Thymus (tissue), 11 donors: ENCODE data around the gene TTLL10. TPM values are rescaled to one million over a fixed set of nuclear protein-coding genes. Genes with fewer than 3 reads are reported as not detected.

ENCODE experiments used
- DNase-seq, 9 donors: peaks; one replicate each; pipeline ENCODE4 v3.0.0-alpha.2; 2013; ENCODE audit warnings: low spot score in 9 of 9, low read depth in 6 of 9, missing footprints in 1 of 9
- H3K27ac ChIP-seq, 2 donors: one replicate each; pipeline ENCODE4 v1.5.1; 2013; ENCODE audit warnings: control low read depth in 1 of 2, low read depth in 1 of 2, low read length in 1 of 2, mild to moderate bottlenecking in 1 of 2, moderate library complexity in 1 of 2
- H3K27me3 ChIP-seq, 2 donors: one replicate each; pipeline ENCODE4 v1.5.1; 2013; ENCODE audit warnings: low read length in 1 of 2; ENCODE audit not compliant: control insufficient read depth in 2 of 2, insufficient read depth in 1 of 2
- H3K36me3 ChIP-seq, 2 donors: one replicate each; pipeline ENCODE4 v1.5.1; 2013; ENCODE audit warnings: low read length in 1 of 2, mild to moderate bottlenecking in 1 of 2, moderate library complexity in 1 of 2; ENCODE audit not compliant: control insufficient read depth in 2 of 2, insufficient read depth in 2 of 2
- H3K4me1 ChIP-seq, 2 donors: one replicate each; pipeline ENCODE4 v1.5.1; 2013; ENCODE audit warnings: low read length in 2 of 2; ENCODE audit not compliant: control insufficient read depth in 2 of 2, insufficient read depth in 2 of 2
- H3K4me3 ChIP-seq, 2 donors: one replicate each; pipeline ENCODE4 v1.5.1; 2013; ENCODE audit warnings: low read length in 2 of 2, control low read depth in 1 of 2, mild to moderate bottlenecking in 1 of 2
- H3K9me3 ChIP-seq, 2 donors: one replicate each; pipeline ENCODE4 v1.5.1; 2013; ENCODE audit warnings: low read length in 1 of 2, mild to moderate bottlenecking in 1 of 2; ENCODE audit not compliant: control insufficient read depth in 2 of 2, insufficient read depth in 1 of 2
- WGBS: extraction: QIAGEN DNeasy Blood & Tissue Kit; methylation state at CpG from one replicate; pipeline ENCODE4 v1.1.7; 2013; 5-methylcytosine and 5-hydroxymethylcytosine counted together
- polyA plus RNA-seq: library from polyadenylated mRNA; stranded (reverse); fragments of 200-250 nt; gene quantifications from one replicate; pipeline ENCODE4 v1.2.3, GENCODE V29; 2013
- total RNA-seq: library from RNA; stranded (reverse); fragments of 120-200 nt; gene quantifications from one replicate; pipeline ENCODE4 v1.2.4, GENCODE V29; 2013
- donor health status: healthy.

TTLL10 gene
- total and polyA plus RNA-seq, 2 donors = 0.14 to 0.27 TPM

GRCh38 chr1:1239614-1240347 lies 66.1 kb downstream of the TTLL10 start:
- DNase-seq = no peak
- Histone ChIP-seq H3K27me3 (peaks cover 0 to 43% of the 10 kb centered on the region in 2 donors), H3K36me3 (peaks cover 0 to 3% of the 10 kb centered on the region in 2 donors), H3K4me1 (peaks cover 0 to 3% of the 10 kb centered on the region in 2 donors), H3K4me3 (no peak overlapping the region), H3K27ac (no peak overlapping the region), H3K9me3 (no peaks in the 10 kb centered on the region)
- WGBS = 69% methylated on average over 30 of the region's 30 CpGs

GRCh38 chr1:1240348-1240732 lies 66.7 kb downstream of the TTLL10 start:
- Histone ChIP-seq H3K4me3 (no peak overlapping the region), H3K27ac (no peak overlapping the region), H3K36me3 (peaks cover 0 to 2% of the 10 kb centered on the region in 2 donors), H3K9me3 (no peaks in the 10 kb centered on the region), H3K27me3 (peaks cover under 1 to 46% of the 10 kb centered on the region in 2 donors), H3K4me1 (peaks cover 0 to 3% of the 10 kb centered on the region in 2 donors)
- no peak for DNase-seq
- WGBS = 72% methylated on average over 11 of the region's 11 CpGs

GRCh38 chr1:1240822-1241587 lies 67.3 kb downstream of the TTLL10 start:
- Histone ChIP-seq H3K4me1 (peaks cover 0 to 3% of the 10 kb centered on the region in 2 donors), H3K36me3 (no peaks in the 10 kb centered on the region), H3K27ac (no peak overlapping the region), H3K27me3 (peaks cover 7 to 52% of the 10 kb centered on the region in 2 donors), H3K9me3 (no peaks in the 10 kb centered on the region), H3K4me3 (no peak overlapping the region)
- no peak for DNase-seq
- WGBS = 79% methylated on average over 23 of the region's 23 CpGs

DNA sequence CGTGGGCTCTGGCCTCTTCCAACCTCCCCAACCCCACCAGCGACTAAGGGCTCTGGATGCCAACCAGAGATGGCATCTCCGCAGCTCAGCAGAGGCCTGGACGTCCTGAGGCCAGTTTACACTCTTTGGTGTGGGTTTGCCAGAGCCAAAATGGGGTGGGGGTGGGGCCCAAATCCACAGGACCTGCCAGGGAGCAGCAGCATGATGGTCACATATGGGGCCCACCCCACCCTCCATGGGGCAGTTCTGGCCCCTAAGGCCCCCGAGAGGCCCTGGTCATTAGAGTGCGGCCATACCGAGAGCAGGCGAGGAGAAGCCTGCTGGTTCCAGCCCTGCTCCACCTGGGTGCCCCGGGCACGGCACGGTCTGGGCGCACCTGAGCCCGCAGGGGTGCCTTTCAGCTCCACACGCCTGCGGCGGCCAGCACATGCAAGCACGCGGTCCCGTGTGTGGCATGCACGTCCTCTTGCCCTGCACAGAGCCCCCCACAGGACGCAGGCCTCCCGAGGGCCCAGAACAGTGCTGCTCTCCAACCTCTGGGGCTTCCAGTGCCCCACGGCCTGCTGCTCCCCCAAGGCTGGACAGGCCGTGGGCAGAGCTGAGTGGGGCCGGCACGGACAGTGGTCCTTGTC lies 68.0 kb downstream of the TTLL10 start:
- H3K4me1 ChIP-seq = peaks cover 0 to 2% of the 10 kb centered on the region in 2 donors
- H3K9me3 ChIP-seq = no peaks in the 10 kb centered on the region
- 95% methylated on average over 26 of the region's 26 CpGs for WGBS
- peaks cover 14 to 57% of the 10 kb centered on the region in 2 donors for H3K27me3 ChIP-seq
- H3K27ac ChIP-seq = no peak overlapping the region
- H3K36me3 ChIP-seq = no peaks in the 10 kb centered on the region
- no peak for DNase-seq
- H3K4me3 ChIP-seq = no peak overlapping the region

GRCh38 chr1:1242461-1243265 lies 69.0 kb downstream of the TTLL10 start:
- Histone ChIP-seq H3K9me3 (no peaks in the 10 kb centered on the region), H3K4me1 (no peaks in the 10 kb centered on the region), H3K27ac (no peak overlapping the region), H3K36me3 (no peaks in the 10 kb centered on the region), H3K4me3 (no peak overlapping the region), H3K27me3 (peaks cover 24 to 58% of the 10 kb centered on the region in 2 donors)
- DNase-seq = no peak
- WGBS = 93% methylated on average over 41 of the region's 41 CpGs

DNA sequence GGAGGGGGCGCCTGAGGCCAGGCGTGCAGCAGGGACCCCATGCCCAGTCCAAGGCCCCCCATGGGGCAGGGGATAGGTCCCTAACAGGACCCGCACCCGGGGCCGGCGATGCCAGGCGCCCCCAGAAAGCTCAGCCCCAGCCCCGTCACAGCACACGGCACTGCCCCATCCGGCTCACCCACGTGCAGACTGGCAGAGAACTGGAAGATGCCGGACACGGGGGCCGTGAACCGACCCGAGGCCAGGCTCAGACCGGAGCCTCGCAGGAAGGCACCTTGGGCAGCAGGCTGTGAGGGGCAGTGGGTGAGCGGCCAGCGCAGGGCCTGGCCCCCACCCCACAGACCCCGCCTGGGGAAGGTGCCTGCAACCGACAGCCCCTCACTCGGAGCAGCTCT lies 69.6 kb downstream of the TTLL10 start:
- peaks cover 26 to 57% of the 10 kb centered on the region in 2 donors for H3K27me3 ChIP-seq
- no peak overlapping the region for H3K27ac ChIP-seq
- DNase-seq = no peak
- H3K36me3 ChIP-seq = no peaks in the 10 kb centered on the region
- WGBS = 96% methylated on average over 23 of the region's 23 CpGs
- H3K4me3 ChIP-seq = no peak overlapping the region
- no peaks in the 10 kb centered on the region for H3K4me1 ChIP-seq
- no peaks in the 10 kb centered on the region for H3K9me3 ChIP-seq

DNA sequence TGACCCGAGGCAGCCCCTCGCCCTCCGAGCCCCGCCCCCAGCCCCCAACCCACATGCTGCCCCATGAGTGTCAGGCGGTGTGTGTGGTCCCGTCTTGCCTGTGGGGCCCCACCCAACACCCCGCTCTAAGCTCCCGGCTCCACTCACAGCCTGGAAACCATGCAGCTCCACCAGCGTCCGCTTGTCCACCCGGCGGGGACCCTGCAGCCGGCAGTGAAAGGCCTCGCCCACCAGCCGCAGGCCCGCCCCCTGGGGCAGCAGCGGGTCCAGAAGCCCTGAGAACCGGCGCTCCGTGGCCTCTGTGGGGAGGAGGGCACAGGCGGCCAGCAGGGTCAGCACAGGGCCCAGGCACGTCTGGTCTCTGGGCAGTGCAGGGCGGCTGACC lies 70.1 kb downstream of the TTLL10 start:
- 91% methylated on average over 23 of the region's 23 CpGs for WGBS
- Histone ChIP-seq H3K36me3 (no peaks in the 10 kb centered on the region), H3K27ac (no peak overlapping the region), H3K27me3 (peaks cover 26 to 52% of the 10 kb centered on the region in 2 donors), H3K9me3 (no peaks in the 10 kb centered on the region), H3K4me1 (no peaks in the 10 kb centered on the region), H3K4me3 (no peak overlapping the region)
- no peak for DNase-seq

DNA sequence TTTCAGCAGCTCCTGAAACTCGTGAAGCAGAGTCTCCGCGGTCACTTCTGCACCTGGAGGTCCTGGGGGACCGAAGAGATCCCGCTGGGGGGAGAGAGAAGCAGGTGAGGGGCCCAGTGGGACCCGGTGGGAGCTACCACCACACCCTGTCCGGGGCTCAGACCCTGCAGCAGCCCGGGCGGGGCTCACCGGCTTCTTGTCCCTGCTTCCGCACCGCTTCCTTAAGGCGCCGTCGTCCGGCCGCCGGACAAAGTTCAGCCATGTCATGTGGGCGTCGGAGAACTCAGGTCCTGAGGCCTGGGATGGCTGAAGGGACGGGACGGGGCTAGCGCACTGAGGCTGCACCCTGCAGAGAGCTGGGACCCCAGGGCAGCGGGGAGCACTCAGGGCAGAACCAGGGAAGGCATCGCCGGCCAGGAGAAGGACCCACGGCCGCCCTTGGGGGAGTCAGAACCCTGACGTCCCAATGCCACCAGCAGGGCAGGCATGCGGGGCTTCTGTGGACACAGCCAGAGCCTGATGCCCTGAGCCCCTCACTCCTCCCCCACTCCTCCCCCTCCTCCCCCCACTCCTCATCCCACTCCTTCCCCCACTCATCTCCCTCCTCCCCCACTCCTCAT lies 70.6 kb downstream of the TTLL10 start:
- DNase-seq = no peak
- Histone ChIP-seq H3K9me3 (no peaks in the 10 kb centered on the region), H3K27me3 (peaks cover 26 to 48% of the 10 kb centered on the region in 2 donors), H3K36me3 (no peaks in the 10 kb centered on the region), H3K4me3 (no peak overlapping the region), H3K27ac (no peak overlapping the region), H3K4me1 (no peaks in the 10 kb centered on the region)
- 93% methylated on average over 30 of the region's 30 CpGs for WGBS
